AG04449 (cell line): ENCODE data around the gene DARS1.

Experiments
- CTCF ChIA-PET: fragments of 350-600 bp; formaldehyde crosslinking; extraction: SDS; loops from one replicate; lab custom pipeline; 2021; ENCODE audit warnings: antibody characterized with exemption; lab: Yijun Ruan, JAX
- POLR2A ChIA-PET: fragments of 400-600, 350-600 bp; formaldehyde crosslinking; extraction: SDS; loops from one replicate; lab custom pipeline; 2020; ENCODE audit warnings: antibody characterized with exemption, inconsistent platforms; lab: Yijun Ruan, JAX
- DNase-seq: peaks from one replicate; pipeline ENCODE4 v3.0.0-alpha.2; 2010; ENCODE audit warnings: low read depth, low spot score
- H3K4me3 ChIP-seq: 2 replicates; pipeline ENCODE4 v1.5.1; 2011; ENCODE audit warnings: low read depth, mild to moderate bottlenecking, control low read depth, low read length
- TF ChIP-seq, protein P1 (sequence below): IDR thresholded peaks from one replicate; pipeline ENCODE4 v1.5.1; 2011; ENCODE audit warnings: mild to moderate bottlenecking, moderate library complexity, low read length, control low read depth, inconsistent platforms; ENCODE audit not compliant: insufficient read depth; ENCODE audit errors: missing control alignments

DARS1 gene

GRCh38 chr2:136019306-136019705 is 33.9 kb upstream of the DARS1 start:
- DNase-seq = no peak
- TF ChIP-seq, protein P1, sequence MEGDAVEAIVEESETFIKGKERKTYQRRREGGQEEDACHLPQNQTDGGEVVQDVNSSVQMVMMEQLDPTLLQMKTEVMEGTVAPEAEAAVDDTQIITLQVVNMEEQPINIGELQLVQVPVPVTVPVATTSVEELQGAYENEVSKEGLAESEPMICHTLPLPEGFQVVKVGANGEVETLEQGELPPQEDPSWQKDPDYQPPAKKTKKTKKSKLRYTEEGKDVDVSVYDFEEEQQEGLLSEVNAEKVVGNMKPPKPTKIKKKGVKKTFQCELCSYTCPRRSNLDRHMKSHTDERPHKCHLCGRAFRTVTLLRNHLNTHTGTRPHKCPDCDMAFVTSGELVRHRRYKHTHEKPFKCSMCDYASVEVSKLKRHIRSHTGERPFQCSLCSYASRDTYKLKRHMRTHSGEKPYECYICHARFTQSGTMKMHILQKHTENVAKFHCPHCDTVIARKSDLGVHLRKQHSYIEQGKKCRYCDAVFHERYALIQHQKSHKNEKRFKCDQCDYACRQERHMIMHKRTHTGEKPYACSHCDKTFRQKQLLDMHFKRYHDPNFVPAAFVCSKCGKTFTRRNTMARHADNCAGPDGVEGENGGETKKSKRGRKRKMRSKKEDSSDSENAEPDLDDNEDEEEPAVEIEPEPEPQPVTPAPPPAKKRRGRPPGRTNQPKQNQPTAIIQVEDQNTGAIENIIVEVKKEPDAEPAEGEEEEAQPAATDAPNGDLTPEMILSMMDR = no peak
- no peak overlapping the region for H3K4me3 ChIP-seq
- ChIA-PET CTCF (interaction anchor here (1.5 to 1.6 kb wide), 2 partner anchors 15 to 106 kb away, joined by 3 to 4 read pairs; no protein-coding TSS in a partner anchor), POLR2A (no interaction called here)

DNA sequence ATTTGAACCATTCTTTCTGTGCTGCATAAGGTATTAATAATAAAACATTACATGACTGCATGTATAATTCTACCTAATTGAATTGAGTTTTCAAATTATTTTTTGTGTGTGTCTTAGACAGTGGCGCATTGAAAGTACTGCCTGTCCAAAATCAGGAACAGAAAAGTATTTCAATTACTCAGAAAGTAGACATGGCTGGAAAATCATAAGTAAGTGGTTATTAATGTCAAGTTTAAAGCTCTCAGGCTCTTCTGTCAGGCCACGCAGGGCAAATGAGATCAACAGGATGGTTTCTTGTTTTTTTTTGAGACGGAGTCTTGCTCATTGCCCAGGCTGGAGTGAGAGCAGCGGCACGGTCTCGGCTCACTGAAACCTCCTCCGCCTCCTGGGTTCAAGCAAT is 32.4 kb upstream of the DARS1 start:
- DNase-seq = no peak
- ChIA-PET CTCF (no interaction called here), POLR2A (no interaction called here)
- TF ChIP-seq, protein P1 = no peak
- no peak overlapping the region for H3K4me3 ChIP-seq

DNA sequence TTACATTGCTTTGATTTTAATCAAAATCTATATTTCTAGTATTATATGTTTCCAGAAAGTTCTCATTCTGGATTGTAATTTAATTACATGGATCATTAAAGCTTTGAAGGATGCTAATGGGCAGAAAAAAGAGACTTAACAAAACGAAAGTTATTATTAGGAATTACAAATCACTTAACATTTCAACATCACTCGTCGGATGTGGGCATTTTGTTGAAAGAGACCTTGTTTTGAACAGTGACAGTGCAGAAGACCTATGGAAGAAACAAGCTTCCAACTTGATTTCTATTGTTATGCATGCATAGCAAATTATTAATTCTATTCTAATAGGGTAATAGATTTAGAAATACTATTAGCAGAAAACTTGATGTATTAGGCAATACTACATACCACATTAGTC is 31.4 kb upstream of the DARS1 start:
- POLR2A ChIA-PET = no interaction called here
- CTCF ChIA-PET = no interaction called here
- H3K4me3 ChIP-seq = no peak overlapping the region
- TF ChIP-seq, protein P1 = no peak
- DNase-seq = no peak

DNA sequence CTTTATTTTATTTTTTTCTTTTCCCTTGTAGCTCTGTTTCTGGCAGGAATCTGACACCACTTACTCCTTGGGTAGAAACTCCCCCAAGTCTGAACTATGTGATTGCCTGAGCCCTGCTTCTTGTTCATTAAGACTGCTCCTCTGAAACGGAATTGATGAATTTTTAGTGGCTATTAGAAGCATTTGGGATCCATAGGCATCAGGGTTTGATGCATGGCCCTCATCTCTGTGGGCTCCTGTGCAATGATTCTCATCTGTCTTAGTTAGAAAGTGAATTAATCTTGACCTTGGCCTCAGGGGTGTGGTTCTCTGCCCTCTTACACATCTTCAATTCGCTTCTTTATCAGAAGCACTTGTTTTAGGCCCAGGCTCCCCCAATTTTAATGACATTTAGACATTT is 31.0 kb upstream of the DARS1 start:
- POLR2A ChIA-PET = no interaction called here
- DNase-seq = no peak
- H3K4me3 ChIP-seq = no peak overlapping the region
- CTCF ChIA-PET = interaction anchor here (1.4 kb wide), 1 partner anchor 9 kb away, joined by 3 read pairs; no protein-coding TSS in a partner anchor
- TF ChIP-seq, protein P1 = no peak

GRCh38 chr2:136015699-136016098 is 30.3 kb upstream of the DARS1 start:
- TF ChIP-seq, protein P1 = no peak
- ChIA-PET CTCF (interaction anchor here (1.4 kb wide), 1 partner anchor 9 kb away, joined by 3 read pairs; no protein-coding TSS in a partner anchor), POLR2A (no interaction called here)
- DNase-seq = no peak
- no peak overlapping the region for H3K4me3 ChIP-seq

DNA sequence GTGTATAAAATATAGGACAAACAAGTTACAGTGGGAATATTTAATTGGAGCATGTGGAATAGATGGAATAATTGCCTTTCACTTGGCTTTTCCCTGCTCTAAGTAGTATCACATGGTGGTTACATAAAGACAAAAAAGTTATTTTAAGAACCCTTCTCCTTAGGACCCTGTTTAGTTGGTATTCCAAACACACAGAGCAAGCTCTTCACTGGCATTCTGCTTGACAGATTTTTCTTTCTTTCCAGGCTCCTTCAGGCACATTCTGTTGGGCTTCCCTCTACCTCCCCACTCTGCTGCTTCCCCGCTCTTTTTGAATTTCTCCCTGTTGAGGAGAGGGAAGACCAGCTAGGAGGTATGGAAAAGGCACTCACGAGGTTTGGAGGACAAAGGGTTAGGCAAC is 29.0 kb upstream of the DARS1 start:
- CTCF ChIA-PET = no interaction called here
- POLR2A ChIA-PET = no interaction called here

More for the DNA sequence above, 29.0 kb upstream of the DARS1 start:
- no peak for DNase-seq
- H3K4me3 ChIP-seq = no peak overlapping the region
- TF ChIP-seq, protein P1 = no peak
